Astrocyte (in vitro differentiated cells and primary cell): ENCODE results near the gene TMEM235. TPM values are rescaled to one million over a fixed set of nuclear protein-coding genes. Genes with fewer than 3 reads are reported as not detected.
A peak's percentile ranks its signal among the peaks of the same experiment; 100 is the strongest.

ENCODE experiments used
- DNase-seq: peaks from one replicate; pipeline ENCODE4 v3.0.0-alpha.2; 2010; ENCODE audit warnings: low read depth
- FAIRE-seq: peaks from 2 replicates; lab custom pipeline; 2011; peaks lifted over from hg19 to GRCh38; lab: Jason Lieb, UNC
- H2AFZ ChIP-seq: 2 replicates; pipeline ENCODE4 v1.6.0; 2012; ENCODE audit warnings: low read depth, low read length, inconsistent platforms
- H3K27ac ChIP-seq: 2 replicates; pipeline ENCODE4 v1.5.1; 2011; ENCODE audit warnings: low read depth, low read length, inconsistent platforms
- H3K27me3 ChIP-seq: 2 replicates; pipeline ENCODE4 v1.6.0; 2011; ENCODE audit warnings: low read length, inconsistent platforms; ENCODE audit not compliant: insufficient read depth
- H3K36me3 ChIP-seq: 2 replicates; pipeline ENCODE4 v1.5.1; 2011; ENCODE audit warnings: low read length, inconsistent platforms; ENCODE audit not compliant: insufficient read depth
- H3K4me1 ChIP-seq: 2 replicates; pipeline ENCODE4 v1.5.1; 2011; ENCODE audit warnings: low read length, inconsistent platforms; ENCODE audit not compliant: insufficient read depth
- H3K4me2 ChIP-seq: 2 replicates; pipeline ENCODE4 v1.6.0; 2012; ENCODE audit warnings: low read length, inconsistent platforms
- H3K4me3 ChIP-seq: 2 replicates; pipeline ENCODE4 v1.5.1; 2011; ENCODE audit warnings: low read depth, mild to moderate bottlenecking, low read length, inconsistent platforms; ENCODE audit not compliant: insufficient read depth
- H3K79me2 ChIP-seq: 2 replicates; pipeline ENCODE4 v1.6.0; 2012; ENCODE audit warnings: mild to moderate bottlenecking, low read length, inconsistent platforms; ENCODE audit not compliant: insufficient read depth
- H3K9ac ChIP-seq: 2 replicates; pipeline ENCODE4 v1.6.0; 2012; ENCODE audit warnings: mild to moderate bottlenecking, low read length, inconsistent platforms
- H3K9me3 ChIP-seq: 2 replicates; pipeline ENCODE4 v1.5.1; 2012; ENCODE audit warnings: low read depth, mild to moderate bottlenecking, low read length, inconsistent platforms; ENCODE audit not compliant: insufficient read depth
- H4K20me1 ChIP-seq: 2 replicates; pipeline ENCODE4 v1.6.0; 2012; ENCODE audit warnings: low read length, inconsistent platforms; ENCODE audit not compliant: insufficient read depth
- H3K27ac Mint-ChIP-seq: one replicate; pipeline ENCODE4 v1.8.0; 2021; ENCODE audit warnings: mild to moderate bottlenecking, mixed read lengths; ENCODE audit not compliant: unreplicated experiment
- H3K27me3 Mint-ChIP-seq: one replicate; pipeline ENCODE4 v1.8.0; 2021; ENCODE audit warnings: low read depth, mixed read lengths; ENCODE audit not compliant: unreplicated experiment
- H3K36me3 Mint-ChIP-seq: one replicate; pipeline ENCODE4 v1.8.0; 2021; ENCODE audit warnings: low read depth, mixed read lengths; ENCODE audit not compliant: unreplicated experiment
- H3K4me1 Mint-ChIP-seq: one replicate; pipeline ENCODE4 v1.8.0; 2021; ENCODE audit warnings: low read depth, mixed read lengths; ENCODE audit not compliant: unreplicated experiment
- H3K4me3 Mint-ChIP-seq: one replicate; pipeline ENCODE4 v1.8.0; 2021; ENCODE audit warnings: mild to moderate bottlenecking, moderate library complexity, mixed read lengths; ENCODE audit not compliant: unreplicated experiment
- H3K9me3 Mint-ChIP-seq: one replicate; pipeline ENCODE4 v1.8.0; 2021; ENCODE audit warnings: mild to moderate bottlenecking, mixed read lengths; ENCODE audit not compliant: unreplicated experiment
- CTCF ChIP-seq: IDR thresholded peaks from 2 replicates; pipeline ENCODE4 v1.5.1; 2011; ENCODE audit warnings: low read depth, mild to moderate bottlenecking, inconsistent platforms, low read length, moderate library complexity; ENCODE audit not compliant: insufficient read depth
- EZH2 ChIP-seq: IDR thresholded peaks from 2 replicates; pipeline ENCODE4 v1.6.1; 2012; ENCODE audit warnings: mild to moderate bottlenecking, low read length, inconsistent platforms; ENCODE audit not compliant: insufficient read depth
- total RNA-seq: library from RNA; stranded (reverse); gene quantifications from 2 replicates; pipeline ENCODE4 v1.2.1, GENCODE V29; 2021

The TMEM235 gene
- total RNA-seq, 1 donor from 2014 or later, result not detected

- H3K27me3 Mint-ChIP-seq, result no peaks in the 10 kb centered on the region
- H3K36me3 ChIP-seq, result peaks cover 2% of the 10 kb centered on the region
- no peaks in the 10 kb centered on the region for H3K27me3 ChIP-seq
- H2AFZ ChIP-seq, result peak overlapping the region; percentile 81
- peak overlapping the region; percentile 89 for H3K9ac ChIP-seq
- no peaks in the 10 kb centered on the region for H3K9me3 ChIP-seq
- H3K36me3 Mint-ChIP-seq, result no peaks in the 10 kb centered on the region
- FAIRE-seq (no peak), DNase-seq (peak; percentile 2)
- H4K20me1 ChIP-seq, result no peaks in the 10 kb centered on the region
- H3K4me3 ChIP-seq, result peak overlapping the region; percentile 83
- TF ChIP-seq CTCF, result no peak
- peak overlapping the region; percentile 100 for H3K4me2 ChIP-seq
- H3K27ac Mint-ChIP-seq, result peak overlapping the region; percentile 47
- peak overlapping the region; percentile 71 for H3K4me3 Mint-ChIP-seq
- H3K4me1 ChIP-seq, result peaks cover 3% of the 10 kb centered on the region
- H3K9me3 Mint-ChIP-seq, result no peaks in the 10 kb centered on the region
- peak overlapping the region; percentile 33 for H3K27ac ChIP-seq
- peaks cover 2% of the 10 kb centered on the region for H3K4me1 Mint-ChIP-seq
- peaks cover 41% of the 10 kb centered on the region for H3K79me2 ChIP-seq
Observed at GRCh38 chr17:78185981-78186691, 45.3 kb upstream of the TMEM235 start.

DNA sequence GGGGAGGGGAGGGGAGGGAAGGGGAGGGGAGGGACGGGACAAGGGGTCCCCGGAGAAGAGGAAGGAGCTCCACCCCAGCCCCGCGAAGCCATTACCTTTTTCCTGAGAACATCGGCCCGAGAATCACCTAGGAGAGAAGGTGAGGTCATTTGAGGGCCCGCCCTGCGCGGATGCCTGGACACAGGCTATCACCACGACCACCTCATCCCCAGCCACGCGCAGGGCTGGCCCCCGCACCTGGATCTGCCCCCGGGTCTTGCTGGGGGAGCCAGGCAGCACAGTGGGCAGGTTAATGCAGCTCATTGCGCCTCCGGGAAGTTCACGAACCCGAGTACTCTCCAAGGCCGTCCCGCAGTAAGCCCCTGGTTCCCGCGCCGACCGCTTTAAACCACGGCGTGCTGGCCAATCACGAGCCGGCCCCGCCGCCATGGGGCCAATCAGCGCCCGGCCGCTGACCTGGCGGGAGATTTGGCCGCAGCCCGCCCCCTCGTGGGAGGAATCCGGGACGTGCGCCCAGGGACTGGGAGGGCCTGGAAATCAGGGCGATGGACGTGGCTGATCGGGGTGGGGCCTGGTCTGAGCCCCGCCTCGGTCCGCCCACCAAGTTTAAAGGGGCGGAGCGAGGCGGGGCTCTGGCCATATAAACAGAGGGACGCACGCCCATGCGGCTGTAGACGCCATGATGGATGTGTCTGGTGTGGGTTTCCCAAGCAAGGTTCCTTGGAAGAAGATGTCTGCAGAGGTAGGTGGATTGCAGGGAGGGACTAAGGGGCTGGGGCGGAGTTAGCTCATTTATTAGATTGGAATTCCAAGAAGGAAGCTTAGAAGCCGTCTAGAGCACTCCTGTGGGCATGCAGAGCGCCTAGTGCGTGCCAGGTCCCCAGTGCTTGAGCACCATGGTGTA, 44.5 kb upstream of the TMEM235 start, which contains the start of the genes AFMID and TK1:
AFMID (plus strand) TSS at position 671 of the 904 bp plus-strand sequence; CDS start at position 680, 9 bp downstream.
TK1 (minus strand) TSS at position 361 of the 904 bp plus-strand sequence; CDS start at position 303, 58 bp downstream.
- no peaks in the 10 kb centered on the region for H3K27me3 Mint-ChIP-seq
- H3K9ac ChIP-seq, result peak within 1 kb of the TSS; percentile 89
- FAIRE-seq (no peak), DNase-seq (peak; percentile 86)
- no peaks in the 10 kb centered on the region for H4K20me1 ChIP-seq
- no peaks in the 10 kb centered on the region for H3K9me3 ChIP-seq
- H3K27me3 ChIP-seq, result no peaks in the 10 kb centered on the region
- peak within 1 kb of the TSS; percentile 83 for H3K4me3 ChIP-seq
- peak within 1 kb of the TSS; percentile 80 for H3K27ac ChIP-seq
- peak within 1 kb of the TSS; percentile 100 for H3K4me2 ChIP-seq
- peak within 1 kb of the TSS; percentile 97 for H2AFZ ChIP-seq
- TF ChIP-seq CTCF (peak; percentile 39), EZH2 (no peak)
- H3K4me1 ChIP-seq, result peaks cover 3% of the 10 kb centered on the region
- H3K36me3 ChIP-seq, result no peaks in the 10 kb centered on the region
- H3K4me1 Mint-ChIP-seq, result peaks cover 2% of the 10 kb centered on the region
- peaks cover 41% of the 10 kb centered on the region for H3K79me2 ChIP-seq
- H3K9me3 Mint-ChIP-seq, result no peaks in the 10 kb centered on the region
- H3K36me3 Mint-ChIP-seq, result no peaks in the 10 kb centered on the region
- peak within 1 kb of the TSS; percentile 47 for H3K27ac Mint-ChIP-seq
- peak within 1 kb of the TSS; percentile 83 for H3K4me3 Mint-ChIP-seq
